ENCODE data around the gene TGFB3. TPM values are rescaled to one million over a fixed set of nuclear protein-coding genes. Genes with fewer than 3 reads are reported as not detected.
A peak's percentile ranks its signal among the peaks of the same experiment; 100 is the strongest.

The TGFB3 gene
- total and polyA plus RNA-seq, 2 of the 13 experiments (the other 11 are each of a cell fraction or from before 2014, with no cell fraction given): 1.4 to 2.5 TPM

DNA sequence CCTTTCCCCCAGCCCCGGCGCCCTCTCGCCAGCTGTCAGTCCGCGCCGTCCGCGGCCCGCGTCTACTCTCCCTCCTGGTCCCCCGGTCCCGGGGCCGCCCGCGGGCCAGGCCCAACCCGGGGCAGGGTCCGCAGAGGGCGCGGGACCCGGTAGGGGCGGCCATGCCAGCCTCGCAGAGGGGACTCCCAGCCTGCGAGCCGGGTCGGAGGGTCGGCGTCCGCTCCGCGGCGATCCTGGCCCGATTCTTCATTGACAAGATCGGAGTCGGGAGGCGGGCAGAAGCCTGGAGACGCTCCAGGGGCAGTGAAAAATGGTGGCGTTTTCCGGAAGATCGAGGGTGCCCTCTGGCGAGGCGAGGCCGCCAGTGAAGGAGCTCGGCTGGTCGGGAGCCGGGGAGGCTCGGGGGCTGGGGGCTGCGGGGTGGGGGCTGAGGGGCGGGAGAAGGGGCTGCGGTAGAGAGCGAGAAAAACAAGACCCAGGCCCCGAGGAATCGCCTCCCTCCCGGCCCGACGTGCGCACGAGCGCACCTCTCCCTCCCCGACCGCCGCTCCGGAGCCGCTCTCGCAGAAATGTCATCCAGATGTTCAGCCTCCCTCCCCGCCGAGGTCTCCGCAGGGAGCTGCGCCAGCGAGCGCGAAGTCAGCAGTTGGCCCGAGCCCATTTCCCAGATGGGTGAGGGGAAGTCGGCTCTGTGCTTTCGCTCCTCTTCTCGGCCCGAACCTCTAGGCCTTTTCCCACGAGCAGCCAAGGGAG is 647 bp upstream of the TGFB3 start (continued):
- TF ChIP-seq, protein P1, sequence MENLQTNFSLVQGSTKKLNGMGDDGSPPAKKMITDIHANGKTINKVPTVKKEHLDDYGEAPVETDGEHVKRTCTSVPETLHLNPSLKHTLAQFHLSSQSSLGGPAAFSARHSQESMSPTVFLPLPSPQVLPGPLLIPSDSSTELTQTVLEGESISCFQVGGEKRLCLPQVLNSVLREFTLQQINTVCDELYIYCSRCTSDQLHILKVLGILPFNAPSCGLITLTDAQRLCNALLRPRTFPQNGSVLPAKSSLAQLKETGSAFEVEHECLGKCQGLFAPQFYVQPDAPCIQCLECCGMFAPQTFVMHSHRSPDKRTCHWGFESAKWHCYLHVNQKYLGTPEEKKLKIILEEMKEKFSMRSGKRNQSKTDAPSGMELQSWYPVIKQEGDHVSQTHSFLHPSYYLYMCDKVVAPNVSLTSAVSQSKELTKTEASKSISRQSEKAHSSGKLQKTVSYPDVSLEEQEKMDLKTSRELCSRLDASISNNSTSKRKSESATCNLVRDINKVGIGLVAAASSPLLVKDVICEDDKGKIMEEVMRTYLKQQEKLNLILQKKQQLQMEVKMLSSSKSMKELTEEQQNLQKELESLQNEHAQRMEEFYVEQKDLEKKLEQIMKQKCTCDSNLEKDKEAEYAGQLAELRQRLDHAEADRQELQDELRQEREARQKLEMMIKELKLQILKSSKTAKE (CRISPR knock-in tag; IDR thresholded peaks at IDR 0.05; ENCODE audit: borderline replicate concordance): no peak
- TF ChIP-seq TOE1 (CRISPR knock-in tag; IDR thresholded peaks at IDR 0.05): no peak
- peak; percentile 10; the same call in 1 of the 2 replicates for TF ChIP-seq MYC (CRISPR knock-in tag; IDR thresholded peaks at IDR 0.05; ENCODE audit: borderline replicate concordance)
- TF ChIP-seq ZNF777 (CRISPR knock-in tag; IDR thresholded peaks at IDR 0.05): peak; percentile 92
- 0 out of 2 replicates have a peak, but pooled peaks have one; percentile 29 for TF ChIP-seq ZNF607 (CRISPR knock-in tag; IDR thresholded peaks at IDR 0.05; ENCODE audit: borderline replicate concordance)
- TF ChIP-seq, protein P2, sequence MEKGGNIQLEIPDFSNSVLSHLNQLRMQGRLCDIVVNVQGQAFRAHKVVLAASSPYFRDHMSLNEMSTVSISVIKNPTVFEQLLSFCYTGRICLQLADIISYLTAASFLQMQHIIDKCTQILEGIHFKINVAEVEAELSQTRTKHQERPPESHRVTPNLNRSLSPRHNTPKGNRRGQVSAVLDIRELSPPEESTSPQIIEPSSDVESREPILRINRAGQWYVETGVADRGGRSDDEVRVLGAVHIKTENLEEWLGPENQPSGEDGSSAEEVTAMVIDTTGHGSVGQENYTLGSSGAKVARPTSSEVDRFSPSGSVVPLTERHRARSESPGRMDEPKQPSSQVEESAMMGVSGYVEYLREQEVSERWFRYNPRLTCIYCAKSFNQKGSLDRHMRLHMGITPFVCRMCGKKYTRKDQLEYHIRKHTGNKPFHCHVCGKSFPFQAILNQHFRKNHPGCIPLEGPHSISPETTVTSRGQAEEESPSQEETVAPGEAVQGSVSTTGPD (CRISPR knock-in tag; IDR thresholded peaks at IDR 0.05): peak; percentile 85; the same call in 1 of the 2 replicates
- TF ChIP-seq ASH2L (IDR thresholded peaks at IDR 0.05; ENCODE audit: insufficient read length, low read depth, low read length): peak; percentile 35
- TF ChIP-seq SIN3A (IDR thresholded peaks at IDR 0.05; ENCODE audit: borderline replicate concordance, low read depth, low read length): no peak
- TF ChIP-seq ZNF335 (CRISPR knock-in tag; IDR thresholded peaks at IDR 0.05): no peak
- TF ChIP-seq ZNF235 (CRISPR knock-in tag; IDR thresholded peaks at IDR 0.05; ENCODE audit: borderline replicate concordance): peak; percentile 47; the same call in 1 of the 2 replicates
- peak; percentile 79 for TF ChIP-seq YY1 (IDR thresholded peaks at IDR 0.05; ENCODE audit: insufficient read depth, insufficient replicate concordance, low read depth, low read length)
- TF ChIP-seq, protein P3, sequence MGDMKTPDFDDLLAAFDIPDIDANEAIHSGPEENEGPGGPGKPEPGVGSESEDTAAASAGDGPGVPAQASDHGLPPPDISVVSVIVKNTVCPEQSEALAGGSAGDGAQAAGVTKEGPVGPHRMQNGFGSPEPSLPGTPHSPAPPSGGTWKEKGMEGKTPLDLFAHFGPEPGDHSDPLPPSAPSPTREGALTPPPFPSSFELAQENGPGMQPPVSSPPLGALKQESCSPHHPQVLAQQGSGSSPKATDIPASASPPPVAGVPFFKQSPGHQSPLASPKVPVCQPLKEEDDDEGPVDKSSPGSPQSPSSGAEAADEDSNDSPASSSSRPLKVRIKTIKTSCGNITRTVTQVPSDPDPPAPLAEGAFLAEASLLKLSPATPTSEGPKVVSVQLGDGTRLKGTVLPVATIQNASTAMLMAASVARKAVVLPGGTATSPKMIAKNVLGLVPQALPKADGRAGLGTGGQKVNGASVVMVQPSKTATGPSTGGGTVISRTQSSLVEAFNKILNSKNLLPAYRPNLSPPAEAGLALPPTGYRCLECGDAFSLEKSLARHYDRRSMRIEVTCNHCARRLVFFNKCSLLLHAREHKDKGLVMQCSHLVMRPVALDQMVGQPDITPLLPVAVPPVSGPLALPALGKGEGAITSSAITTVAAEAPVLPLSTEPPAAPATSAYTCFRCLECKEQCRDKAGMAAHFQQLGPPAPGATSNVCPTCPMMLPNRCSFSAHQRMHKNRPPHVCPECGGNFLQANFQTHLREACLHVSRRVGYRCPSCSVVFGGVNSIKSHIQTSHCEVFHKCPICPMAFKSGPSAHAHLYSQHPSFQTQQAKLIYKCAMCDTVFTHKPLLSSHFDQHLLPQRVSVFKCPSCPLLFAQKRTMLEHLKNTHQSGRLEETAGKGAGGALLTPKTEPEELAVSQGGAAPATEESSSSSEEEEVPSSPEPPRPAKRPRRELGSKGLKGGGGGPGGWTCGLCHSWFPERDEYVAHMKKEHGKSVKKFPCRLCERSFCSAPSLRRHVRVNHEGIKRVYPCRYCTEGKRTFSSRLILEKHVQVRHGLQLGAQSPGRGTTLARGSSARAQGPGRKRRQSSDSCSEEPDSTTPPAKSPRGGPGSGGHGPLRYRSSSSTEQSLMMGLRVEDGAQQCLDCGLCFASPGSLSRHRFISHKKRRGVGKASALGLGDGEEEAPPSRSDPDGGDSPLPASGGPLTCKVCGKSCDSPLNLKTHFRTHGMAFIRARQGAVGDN (CRISPR knock-in tag; IDR thresholded peaks at IDR 0.05): peak; percentile 79
- TF ChIP-seq ZNF670 (CRISPR knock-in tag; IDR thresholded peaks at IDR 0.05; ENCODE audit: borderline replicate concordance): peak; percentile 69; the same call in 1 of the 2 replicates
- TF ChIP-seq SKI (IDR thresholded peaks at IDR 0.05; ENCODE audit: partially characterized antibody): peak; percentile 22
- TF ChIP-seq ZNF274 (CRISPR knock-in tag; IDR thresholded peaks at IDR 0.05): 0 out of 2 replicates have a peak, but pooled peaks have one; percentile 39
- TF ChIP-seq, protein P4, sequence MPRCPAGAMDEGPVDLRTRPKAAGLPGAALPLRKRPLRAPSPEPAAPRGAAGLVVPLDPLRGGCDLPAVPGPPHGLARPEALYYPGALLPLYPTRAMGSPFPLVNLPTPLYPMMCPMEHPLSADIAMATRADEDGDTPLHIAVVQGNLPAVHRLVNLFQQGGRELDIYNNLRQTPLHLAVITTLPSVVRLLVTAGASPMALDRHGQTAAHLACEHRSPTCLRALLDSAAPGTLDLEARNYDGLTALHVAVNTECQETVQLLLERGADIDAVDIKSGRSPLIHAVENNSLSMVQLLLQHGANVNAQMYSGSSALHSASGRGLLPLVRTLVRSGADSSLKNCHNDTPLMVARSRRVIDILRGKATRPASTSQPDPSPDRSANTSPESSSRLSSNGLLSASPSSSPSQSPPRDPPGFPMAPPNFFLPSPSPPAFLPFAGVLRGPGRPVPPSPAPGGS (CRISPR knock-in tag; IDR thresholded peaks at IDR 0.05): 0 out of 2 replicates have a peak, but pooled peaks have one; percentile 26
- TF ChIP-seq TBX2 (CRISPR knock-in tag; IDR thresholded peaks at IDR 0.05; ENCODE audit: borderline replicate concordance): peak; percentile 37; the same call in 1 of the 2 replicates
- TF ChIP-seq STAG1 (CRISPR knock-in tag; IDR thresholded peaks at IDR 0.05): peak; percentile 71
- peak; percentile 50 for TF ChIP-seq PHF8 (CRISPR knock-in tag; IDR thresholded peaks at IDR 0.05)
- 0 out of 2 replicates have a peak, but pooled peaks have one; percentile 27 for TF ChIP-seq RBFOX2 (IDR thresholded peaks at IDR 0.05; ENCODE audit: low read depth, low read length)
